ENCODE data around the gene CCNDBP1.
"Not testable (repeated sequence)": the region's sequence is repeated elsewhere in the genome, so short reads cannot be mapped to it uniquely, and the experiment has no call there.

The CCNDBP1 gene

GRCh38 chr15:43214592-43215295 lies 29.5 kb downstream of the CCNDBP1 start:
- no peak for DNase-seq (ENCODE audit: low read depth in 2 of 2)

GRCh38 chr15:43215961-43216360 lies 30.8 kb downstream of the CCNDBP1 start:
- DNase-seq (ENCODE audit: low read depth in 2 of 2) = no peak

- peak in 1 of 2 donors; percentile 9 for DNase-seq (ENCODE audit: low read depth in 2 of 2)
Observed at GRCh38 chr15:43218908-43219706, 33.9 kb downstream of the CCNDBP1 start.

GRCh38 chr15:43219929-43220928 lies 35.0 kb downstream of the CCNDBP1 start:
- DNase-seq (ENCODE audit: low read depth in 2 of 2) = no peak

- no peak for DNase-seq (ENCODE audit: low read depth in 2 of 2)
Observed at GRCh38 chr15:43220991-43221403, 35.8 kb downstream of the CCNDBP1 start, which contains the start of gene EPB42. Gene EPB42 (minus strand): TSS chr15:43221018. CDS start chr15:43220825, 193 bp downstream.

GRCh38 chr15:43221422-43221821 lies 36.2 kb downstream of the CCNDBP1 start:
- DNase-seq (ENCODE audit: low read depth in 2 of 2) = no peak

GRCh38 chr15:43225201-43225949 lies 40.2 kb downstream of the CCNDBP1 start:
- DNase-seq (ENCODE audit: low read depth in 2 of 2) = peak; percentile 3 to 31

GRCh38 chr15:43225950-43226255 lies 40.7 kb downstream of the CCNDBP1 start:
- not testable (repeated sequence) for DNase-seq (ENCODE audit: low read depth in 2 of 2)

GRCh38 chr15:43226436-43227305 lies 41.5 kb downstream of the CCNDBP1 start:
- no peak for DNase-seq (ENCODE audit: low read depth in 2 of 2)

GRCh38 chr15:43229977-43230376 lies 44.8 kb downstream of the CCNDBP1 start:
- no peak for DNase-seq (ENCODE audit: low read depth in 2 of 2)

GRCh38 chr15:43230640-43231115 lies 45.5 kb downstream of the CCNDBP1 start:
- no peak for DNase-seq (ENCODE audit: low read depth in 2 of 2)

- DNase-seq (ENCODE audit: low read depth in 2 of 2) = no peak
Observed at GRCh38 chr15:43232289-43232874, 47.2 kb downstream of the CCNDBP1 start.

GRCh38 chr15:43235536-43235935 lies 50.3 kb downstream of the CCNDBP1 start:
- DNase-seq (ENCODE audit: low read depth in 2 of 2) = no peak

GRCh38 chr15:43237842-43238470 lies 52.8 kb downstream of the CCNDBP1 start:
- DNase-seq (ENCODE audit: low read depth in 2 of 2) = no peak

- no peak for DNase-seq (ENCODE audit: low read depth in 2 of 2)
Observed at GRCh38 chr15:43238671-43239131, 53.5 kb downstream of the CCNDBP1 start.

GRCh38 chr15:43239732-43240491 lies 54.7 kb downstream of the CCNDBP1 start:
- DNase-seq (ENCODE audit: low read depth in 2 of 2) = no peak

GRCh38 chr15:43241100-43241499 lies 55.9 kb downstream of the CCNDBP1 start:
- no peak for DNase-seq (ENCODE audit: low read depth in 2 of 2)

- no peak for DNase-seq (ENCODE audit: low read depth in 2 of 2)
Observed at GRCh38 chr15:43242616-43243015, 57.4 kb downstream of the CCNDBP1 start.

Measured in stimulated activated CD4-positive, alpha-beta T cell treated with anti-CD3 and anti-CD28 coated beads, Interleukin-4, amount 100 ng/mL, for 48 hours (primary cell).